Measurements from ENCODE around the gene MS4A14.

GRCh38 chr11:60375316-60375715, 20.9 kb upstream of the MS4A14 start:
- TF ChIP-seq POLR2AphosphoS5 (IDR thresholded peaks at IDR 0.05; ENCODE audit: low read depth) (no peak), CTCF (conservative IDR thresholded peaks at IDR 0.05; ENCODE audit: low read depth in 2 of 2) (no peak), REST (IDR thresholded peaks at IDR 0.05; ENCODE audit: unreplicated experiment) (no peak), CREB1 (CRISPR knock-in tag; IDR thresholded peaks at IDR 0.05; ENCODE audit: low read depth) (no peak), EZH2 (IDR thresholded peaks at IDR 0.05; ENCODE audit: low read depth, unreplicated experiment) (no peak), EZH2phosphoT487 (IDR thresholded peaks at IDR 0.05; ENCODE audit: unreplicated experiment) (no peak), ZNF114 (CRISPR knock-in tag; IDR thresholded peaks at IDR 0.05) (no peak), ZNF462 (CRISPR knock-in tag; IDR thresholded peaks at IDR 0.05) (no peak), JUNB (IDR thresholded peaks at IDR 0.05; ENCODE audit: unreplicated experiment) (no peak), STAT1 (IDR thresholded peaks at IDR 0.05; ENCODE audit: unreplicated experiment) (no peak), NANOG (IDR thresholded peaks at IDR 0.05; ENCODE audit: borderline replicate concordance) (no peak), ETS1 (IDR thresholded peaks at IDR 0.05) (no peak), ZNF331 (CRISPR knock-in tag; IDR thresholded peaks at IDR 0.05; ENCODE audit: low read depth) (no peak)
